Sciatic nerve (tissue), 2 donors: Measurements from ENCODE around the gene S100A14. TPM values are rescaled to one million over a fixed set of nuclear protein-coding genes. Genes with fewer than 3 reads are reported as not detected.

Source experiments
- ATAC-seq: fragments of 200-7000 bp; cut with Tn5 transposase; one replicate; pipeline ENCODE4 v1.9.1; 2020; ENCODE audit warnings: mild to moderate bottlenecking, moderate library complexity
- DNase-seq: peaks from one replicate; pipeline ENCODE4 v3.0.0-alpha.2; 2020; ENCODE audit warnings: low spot score
- intact Hi-C: fragments of 100-400 bp; cut with DNase I; formaldehyde crosslinking; loops from one replicate; pipeline ENCODE4 v1.14.2; 2022
- total RNA-seq: library from RNA; stranded (reverse); fragmentation: NEBNext Ultra II Directional; extraction: Animal tissue kit (Norgen Biotek cat#: 25700); gene quantifications from one replicate; pipeline ENCODE4 v1.2.1, GENCODE V29; 2021
- donor health status: DM: no; HTN: no; CAD: no.
- donor health status: DM: no; HTN: no; CAD: no.

S100A14 gene
- total RNA-seq, 1 donor from 2014 or later = 0.49 TPM

- ATAC-seq (no peak), DNase-seq (no peak)
- intact Hi-C loops = no loop called here
These were observed 42.8 kb downstream of the S100A14 start for GRCh38 chr1:153573351-153573750.

- intact Hi-C loops = no loop called here
These were observed 43.5 kb downstream of the S100A14 start for GRCh38 chr1:153572569-153573015.

GRCh38 chr1:153571706-153572105 is 44.4 kb downstream of the S100A14 start:
- DNase-seq (no peak), ATAC-seq (no peak)
- intact Hi-C loops = no loop called here

More at GRCh38 chr1:153572569-153573015, 43.5 kb downstream of the S100A14 start:
- DNase-seq (peak; percentile 89), ATAC-seq (peak; percentile 90)

- no peak for ATAC-seq
These were observed 45.3 kb downstream of the S100A14 start for GRCh38 chr1:153570874-153571273.

GRCh38 chr1:153569465-153569864 is 46.7 kb downstream of the S100A14 start:
- ATAC-seq (no peak), DNase-seq (no peak)
- intact Hi-C loops = loop anchor here (5.0 kb wide), 1 partner anchor 37 kb away; no protein-coding TSS in a partner anchor

More at GRCh38 chr1:153570874-153571273, 45.3 kb downstream of the S100A14 start:
- DNase-seq = no peak
- intact Hi-C loops = no loop called here

GRCh38 chr1:153568367-153569099 is 47.6 kb downstream of the S100A14 start:
- intact Hi-C loops = loop anchor here (5.0 kb wide), 1 partner anchor 36 kb away; no protein-coding TSS in a partner anchor
- peak; percentile 60 for ATAC-seq
- peak; percentile 96 for DNase-seq

GRCh38 chr1:153567621-153568366 is 48.3 kb downstream of the S100A14 start:
- DNase-seq (peak; percentile 58), ATAC-seq (no peak)
- intact Hi-C loops = loop anchor here (5.0 kb wide), 1 partner anchor 35 kb away; no protein-coding TSS in a partner anchor

- intact Hi-C loops = loop anchor here (5.0 kb wide), 1 partner anchor 34 kb away; no protein-coding TSS in a partner anchor
- ATAC-seq = peak; percentile 88
- peak; percentile 90 for DNase-seq
These were observed 49.4 kb downstream of the S100A14 start for GRCh38 chr1:153566414-153567371.

- intact Hi-C loops = loop anchor here (5.0 kb wide), 1 partner anchor 33 kb away; no protein-coding TSS in a partner anchor
- peak; percentile 31 for ATAC-seq
- DNase-seq = peak; percentile 67
These were observed 50.4 kb downstream of the S100A14 start, which contains the start of gene S100A2 for GRCh38 chr1:153565529-153566374. S100A2 (minus strand) TSS chr1:153565844; CDS start chr1:153563877, 1,967 bp downstream.

Other genes with a start within 250 kb of the S100A14 start
- 15.3 TPM for gene S100A12, start 240.7 kb downstream of the S100A14 start, total RNA-seq
- 192 TPM for gene S100A8, start 225.3 kb downstream of the S100A14 start, total RNA-seq
- gene S100A7A, start 199.8 kb downstream of the S100A14 start, total RNA-seq = not detected
- 0.85 TPM for gene S100A7, start 155.7 kb downstream of the S100A14 start, total RNA-seq
- gene S100A6, start 80.3 kb downstream of the S100A14 start, total RNA-seq = 1,022 TPM
- gene S100A5, start 75.4 kb downstream of the S100A14 start, total RNA-seq = not detected
- gene S100A4, start 70.5 kb downstream of the S100A14 start, total RNA-seq = 258 TPM
- gene S100A3, start 67.1 kb downstream of the S100A14 start, total RNA-seq = not detected
- gene S100A2, start 50.5 kb downstream of the S100A14 start, total RNA-seq = 3.5 TPM
- 58.4 TPM for gene S100A16, start 3.2 kb downstream of the S100A14 start, total RNA-seq
- 112 TPM for gene S100A13, start 11.2 kb upstream of the S100A14 start, total RNA-seq
- gene S100A1, start 12.1 kb upstream of the S100A14 start, total RNA-seq = 99.7 TPM
- 66.3 TPM for gene CHTOP, start 17.7 kb upstream of the S100A14 start, total RNA-seq
- gene SNAPIN, start 42.4 kb upstream of the S100A14 start, total RNA-seq = 30.2 TPM
- 73.5 TPM for gene ILF2, start 54.7 kb upstream of the S100A14 start, total RNA-seq
- gene NPR1, start 62.4 kb upstream of the S100A14 start, total RNA-seq = 34.1 TPM
- 72.4 TPM for gene INTS3, start 111.7 kb upstream of the S100A14 start, total RNA-seq
- 38.0 TPM for gene SLC27A3, start 159.1 kb upstream of the S100A14 start, total RNA-seq